HG03520 (cell line): ENCODE results near the gene KCTD11.

ENCODE experiments used
- ATAC-seq: cut with Tn5 transposase; IDR thresholded peaks from one replicate; pipeline ENCODE4 v1.9.1; 2021; ENCODE audit warnings: mild to moderate bottlenecking, moderate library complexity; ENCODE audit not compliant: unreplicated experiment

KCTD11 gene

DNA sequence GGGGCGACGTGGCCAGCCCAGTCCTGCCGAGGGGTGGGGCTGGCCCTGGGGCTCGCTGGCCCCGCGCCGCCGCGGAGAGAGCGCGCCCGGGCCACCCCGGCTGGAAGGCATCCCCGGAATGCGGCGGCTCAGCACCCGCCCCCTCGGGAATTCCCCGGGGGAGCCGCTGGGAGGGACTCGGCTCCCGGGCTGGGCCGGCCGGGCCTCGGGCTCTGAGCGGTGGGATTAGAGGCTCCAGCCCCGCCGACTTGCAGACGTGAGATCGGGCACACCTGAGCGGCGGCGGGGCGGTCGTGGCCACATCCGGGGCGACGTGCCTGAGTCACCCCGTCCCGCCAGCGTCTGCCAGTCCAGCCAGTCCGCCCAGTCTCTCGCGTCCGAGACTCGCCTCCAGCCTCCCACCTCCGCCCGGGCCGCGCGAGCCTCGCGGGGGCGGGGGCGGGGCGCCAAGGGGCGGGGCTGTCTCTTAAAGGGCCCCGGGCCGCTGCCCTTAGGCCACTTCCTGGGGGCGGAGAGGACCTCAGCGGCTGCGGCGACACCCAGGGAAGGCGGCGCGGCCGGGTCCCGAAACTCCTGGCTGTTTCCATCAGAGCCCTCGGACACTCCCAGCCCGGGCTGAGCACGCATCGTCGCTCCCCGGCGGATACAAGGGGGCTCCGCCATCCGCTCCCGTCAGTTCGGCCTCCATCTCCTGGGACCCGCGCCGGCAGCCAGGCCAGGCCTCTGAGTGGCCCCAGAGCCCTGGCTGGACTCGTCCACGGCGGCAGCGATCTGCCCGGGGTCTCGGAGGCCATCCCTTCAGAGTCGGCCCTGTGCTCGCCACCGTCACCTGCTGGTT lies at the start of gene KCTD11:
Gene KCTD11 (plus strand): TSS at position 498 of the 838 bp plus-strand sequence.
- ATAC-seq = peak; percentile 49

GRCh38 chr17:7304179-7304578 lies 47.8 kb upstream of the KCTD11 start:
- no peak for ATAC-seq

DNA sequence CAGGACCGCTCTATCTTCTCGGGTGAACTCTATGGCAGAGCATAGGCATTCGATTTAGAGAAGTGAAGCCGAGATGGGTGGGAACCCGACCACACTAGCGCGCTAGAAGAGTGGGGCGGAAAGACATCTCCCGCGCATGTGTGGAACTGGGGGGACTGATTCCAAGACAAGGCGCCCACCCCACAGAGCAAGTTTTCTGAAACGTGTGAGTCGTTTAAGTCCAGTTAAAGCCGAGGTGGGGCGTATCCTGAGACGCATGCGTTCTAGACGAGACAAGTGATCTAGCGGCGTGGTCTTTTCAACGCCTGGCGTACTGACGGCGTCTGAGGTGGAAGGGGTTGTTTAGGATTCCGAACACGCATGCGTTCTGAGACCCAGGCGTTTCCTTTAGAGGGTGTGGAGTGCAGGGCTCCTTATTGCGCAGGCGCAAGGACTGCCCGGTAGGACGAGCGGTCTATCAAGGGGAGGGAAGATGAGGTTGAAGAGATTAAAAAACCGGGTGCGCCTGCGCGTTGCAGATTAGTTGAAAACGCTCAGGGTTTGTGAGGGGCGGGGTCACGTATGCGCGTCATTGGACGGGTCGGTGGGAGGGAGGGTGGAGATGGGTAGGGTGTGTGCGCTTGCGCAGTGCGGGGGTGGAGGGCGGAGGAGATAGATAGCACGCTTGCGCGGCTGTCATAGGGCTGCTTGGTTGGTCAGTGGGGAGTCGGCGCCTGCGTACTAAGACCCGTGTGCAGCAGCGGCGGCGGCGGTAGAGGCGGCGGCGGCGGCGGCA lies 44.9 kb upstream of the KCTD11 start, which contains the start of gene EIF5A:
Gene EIF5A (plus strand): TSS at position 718 of the 775 bp plus-strand sequence. CDS start 2,008 bp downstream, outside the sequence.
- ATAC-seq = peak; percentile 68

DNA sequence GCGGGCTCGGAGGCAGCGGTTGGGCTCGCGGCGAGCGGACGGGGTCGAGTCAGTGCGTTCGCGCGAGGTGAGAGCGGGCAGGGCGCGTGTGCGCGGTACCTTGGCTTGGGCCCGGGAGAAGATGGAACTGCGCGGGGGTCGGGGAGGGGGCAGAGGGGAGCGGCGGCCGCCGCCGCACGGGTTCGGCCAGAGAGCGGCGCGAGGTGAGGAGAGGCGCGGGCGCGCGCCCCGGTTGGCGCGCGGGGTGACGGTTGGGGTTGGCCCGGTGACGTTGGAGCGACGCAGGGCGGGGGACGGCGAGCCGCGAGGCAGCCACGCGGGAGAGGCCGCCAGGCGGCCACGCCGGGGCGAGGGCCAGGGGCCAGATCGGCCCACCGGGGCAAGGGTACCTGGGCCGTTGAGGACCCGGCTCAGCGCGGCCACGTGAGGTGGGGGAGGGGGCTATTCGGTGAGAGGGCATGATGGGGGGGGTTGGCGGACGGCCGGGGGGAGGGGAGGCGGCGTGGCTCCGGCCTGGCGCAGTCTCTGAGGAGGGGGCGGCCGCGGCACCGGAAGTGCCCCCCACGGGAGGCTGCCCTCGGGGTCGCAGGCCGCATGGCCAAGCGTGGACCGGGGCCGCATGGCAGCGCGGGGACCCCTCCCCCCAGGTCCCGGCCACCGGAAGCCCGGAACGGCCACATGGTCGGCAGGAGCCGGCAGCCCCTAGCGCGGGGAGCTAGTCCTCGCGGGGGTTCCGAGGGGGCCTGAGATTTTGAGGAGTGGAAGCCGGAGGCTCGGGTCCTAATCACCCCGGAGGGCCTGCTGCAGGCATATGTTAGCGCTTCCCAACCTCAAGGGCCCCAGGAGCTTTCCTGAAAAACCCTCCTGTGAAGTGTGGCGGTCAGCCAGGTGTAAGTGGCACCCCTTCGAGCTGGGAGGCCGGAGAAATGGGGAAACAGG lies 44.0 kb upstream of the KCTD11 start:
- ATAC-seq = no peak

DNA sequence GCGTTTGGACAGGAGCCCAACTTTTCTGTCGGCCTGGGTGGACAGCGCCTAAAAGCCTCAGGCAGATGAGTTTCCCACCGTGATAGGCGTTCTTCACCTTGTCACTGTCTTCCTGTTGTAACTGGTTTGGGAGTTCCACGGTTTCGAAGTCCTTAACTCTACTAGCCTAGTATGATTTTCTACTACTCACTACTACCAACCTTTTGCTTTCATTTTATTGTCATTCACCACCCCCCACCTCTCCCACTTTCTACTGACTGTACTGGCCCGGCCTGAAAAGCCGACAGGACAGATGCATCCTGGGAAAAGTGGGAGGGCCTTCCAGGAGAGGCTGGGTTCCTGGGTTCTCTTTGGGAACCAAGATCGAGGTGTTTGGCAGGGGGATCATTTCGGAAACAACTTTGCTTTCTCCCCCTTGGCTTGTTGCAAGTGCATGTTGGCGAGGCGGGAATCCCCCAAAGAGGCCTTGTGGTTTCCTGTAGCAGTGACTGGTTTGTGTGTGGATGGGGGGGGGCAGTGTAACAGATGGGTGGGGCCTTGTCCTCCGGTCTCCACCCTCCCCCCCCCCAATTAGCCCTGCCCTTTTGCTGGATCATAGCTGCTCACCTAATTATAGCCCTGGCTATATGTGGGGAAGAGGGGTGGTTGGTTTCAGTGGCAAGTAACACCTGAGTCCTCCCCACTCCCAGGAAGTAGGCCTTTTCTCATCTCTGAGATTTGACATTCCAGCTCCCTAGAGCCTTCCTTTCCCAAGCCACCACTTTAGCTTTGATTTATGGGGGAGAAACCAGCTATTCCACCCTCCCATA lies 43.1 kb upstream of the KCTD11 start:
- ATAC-seq = no peak

- no peak for ATAC-seq
Observed at GRCh38 chr17:7309628-7310027, 42.3 kb upstream of the KCTD11 start.

- ATAC-seq = no peak
Observed at GRCh38 chr17:7311110-7311705, 40.8 kb upstream of the KCTD11 start.

DNA sequence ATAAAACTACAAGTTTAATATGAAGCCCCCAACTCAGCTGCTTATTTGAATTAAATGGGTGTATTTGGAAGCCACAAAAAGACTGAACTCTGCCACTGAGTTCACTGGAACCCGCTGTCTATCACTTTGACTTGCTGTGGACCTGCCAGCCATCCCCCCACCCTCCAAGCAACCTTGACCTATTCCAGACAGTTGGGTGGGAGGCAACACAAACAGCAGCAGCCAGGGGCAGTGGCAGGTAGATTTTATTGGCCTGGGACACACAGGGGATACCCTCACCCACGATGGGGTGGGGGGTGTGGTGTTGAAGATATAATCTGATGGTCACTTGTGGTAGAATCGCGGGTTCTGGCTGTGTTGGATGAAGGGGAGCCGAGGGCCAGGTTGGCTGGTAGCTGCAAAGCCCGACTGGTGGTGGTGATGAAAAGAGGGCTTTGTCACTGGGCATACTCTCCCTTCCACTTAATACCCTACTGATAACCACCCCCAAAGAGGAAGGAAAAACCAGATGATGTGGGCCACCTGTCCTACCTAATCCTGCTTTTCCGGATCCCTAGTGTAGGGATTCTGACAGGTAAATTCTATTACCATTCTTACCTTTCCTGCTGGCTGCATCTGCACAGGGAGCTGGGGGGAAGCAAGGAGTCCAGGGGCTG lies 39.4 kb upstream of the KCTD11 start:
- no peak for ATAC-seq

DNA sequence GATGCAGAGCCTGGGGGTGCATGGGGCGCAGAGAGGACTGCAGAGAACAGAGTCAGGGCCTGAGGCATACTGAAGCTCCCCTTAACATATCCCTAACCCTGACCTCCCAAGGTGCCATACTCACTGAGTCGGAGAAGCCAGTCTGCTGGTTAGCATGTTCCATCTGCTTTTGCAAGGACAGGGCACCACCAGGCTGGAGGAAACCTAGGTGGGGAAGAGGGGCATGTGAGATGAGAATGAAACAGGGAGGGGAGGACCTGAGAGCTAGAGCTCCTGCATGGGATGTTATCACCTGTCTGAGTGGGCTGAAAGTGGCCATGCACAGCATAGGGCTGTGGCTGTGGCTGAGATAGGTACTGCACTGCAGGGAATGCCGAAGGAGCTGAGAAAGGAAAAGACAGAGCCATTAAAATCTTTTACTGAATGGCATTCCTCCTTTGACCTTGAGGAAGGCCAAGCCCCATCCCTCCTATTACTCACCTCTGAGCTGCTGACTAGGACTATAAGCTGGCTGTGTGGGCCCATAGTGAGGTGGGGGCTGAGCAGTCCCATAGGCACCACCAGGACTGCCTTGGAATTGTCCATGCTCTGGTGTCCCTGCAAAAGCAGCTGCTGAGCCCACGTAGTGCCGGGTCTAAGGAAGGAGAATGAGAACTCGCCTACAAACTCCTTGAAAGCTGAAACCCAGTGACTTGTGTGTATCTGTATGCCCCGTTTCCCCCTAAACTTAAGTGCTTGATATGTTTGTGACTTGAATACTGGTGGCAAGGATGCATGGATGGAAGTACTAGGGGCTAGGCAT lies 38.7 kb upstream of the KCTD11 start:
- ATAC-seq = no peak

DNA sequence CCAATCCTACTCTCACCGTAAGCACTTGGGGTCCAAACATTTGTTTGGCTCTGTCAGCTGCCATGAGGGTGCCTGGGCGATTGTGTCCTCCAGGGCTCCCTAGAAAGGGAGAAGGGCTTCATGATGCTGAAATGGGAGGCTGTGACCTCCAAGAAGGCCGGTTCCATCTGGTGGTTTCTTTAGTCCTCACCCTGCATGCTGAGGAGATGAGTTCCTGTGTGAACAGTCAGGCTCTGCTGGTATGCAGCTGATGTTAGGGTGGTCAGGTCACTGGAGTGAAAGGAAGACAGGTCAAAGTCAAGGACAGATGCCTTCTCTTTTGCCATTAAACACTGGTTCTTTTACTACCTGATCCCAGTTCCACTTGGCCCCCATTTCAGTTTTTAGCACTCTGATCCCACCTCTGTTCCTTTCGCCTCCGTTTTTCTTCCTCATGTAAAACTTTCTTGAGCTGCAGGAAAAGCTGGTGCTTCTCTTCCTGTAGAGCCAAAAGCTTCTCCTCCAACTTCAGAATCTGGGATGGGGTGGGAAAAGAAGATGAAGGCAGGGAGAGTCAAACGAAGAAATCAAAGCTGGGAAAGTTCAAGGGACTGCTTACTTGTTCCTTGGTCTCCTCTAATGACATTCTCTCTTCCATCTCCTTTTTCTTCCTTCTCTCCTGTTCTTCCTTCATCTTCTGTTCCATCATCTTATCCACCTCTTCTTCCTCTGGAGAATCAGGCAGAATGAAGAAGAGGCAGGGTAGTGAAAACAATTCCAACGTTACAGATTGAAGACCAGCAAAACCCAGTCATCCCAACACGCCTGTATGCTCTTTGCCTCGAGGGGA lies 37.9 kb upstream of the KCTD11 start:
- ATAC-seq = no peak

- ATAC-seq = peak; percentile 64
Observed at GRCh38 chr17:7314719-7315569, 37.0 kb upstream of the KCTD11 start, which contains the start of gene GPS2. Gene GPS2 (minus strand): TSS chr17:7315360. CDS start chr17:7315052, 308 bp downstream.

DNA sequence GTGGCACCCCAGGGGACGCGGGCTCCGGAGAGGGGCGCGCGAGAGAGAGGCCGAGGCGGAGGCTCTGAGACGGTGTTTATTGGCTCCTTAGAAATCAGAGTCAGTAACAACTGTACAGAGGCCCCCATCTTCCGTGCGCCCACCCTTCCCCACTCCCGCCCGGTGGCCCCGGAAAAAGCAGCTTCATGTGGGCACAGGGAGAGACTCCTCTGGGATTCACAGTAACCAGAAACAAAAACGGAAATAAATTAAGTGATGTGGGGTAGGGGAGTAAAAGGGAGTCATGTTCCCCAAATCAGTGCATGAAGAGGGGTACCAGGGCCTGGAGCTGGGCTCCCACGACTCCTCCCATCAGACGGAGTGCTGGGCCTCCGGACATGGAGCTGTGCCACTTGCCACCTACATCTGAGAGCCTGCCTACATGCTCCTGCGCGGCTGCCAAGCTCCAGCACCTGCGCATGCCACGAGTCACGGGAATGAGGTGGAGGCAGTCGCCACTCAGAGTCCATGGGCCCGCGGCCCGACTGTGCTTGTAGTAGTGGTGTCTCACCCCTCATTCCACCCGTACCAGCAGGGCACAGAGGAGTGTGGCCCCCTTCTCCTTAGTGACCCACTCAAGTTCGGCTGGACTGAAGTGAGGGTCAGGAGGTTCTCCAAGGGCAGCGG lies 36.3 kb upstream of the KCTD11 start:
- ATAC-seq = no peak

- ATAC-seq = no peak
Observed at GRCh38 chr17:7317161-7317803, 34.7 kb upstream of the KCTD11 start.

DNA sequence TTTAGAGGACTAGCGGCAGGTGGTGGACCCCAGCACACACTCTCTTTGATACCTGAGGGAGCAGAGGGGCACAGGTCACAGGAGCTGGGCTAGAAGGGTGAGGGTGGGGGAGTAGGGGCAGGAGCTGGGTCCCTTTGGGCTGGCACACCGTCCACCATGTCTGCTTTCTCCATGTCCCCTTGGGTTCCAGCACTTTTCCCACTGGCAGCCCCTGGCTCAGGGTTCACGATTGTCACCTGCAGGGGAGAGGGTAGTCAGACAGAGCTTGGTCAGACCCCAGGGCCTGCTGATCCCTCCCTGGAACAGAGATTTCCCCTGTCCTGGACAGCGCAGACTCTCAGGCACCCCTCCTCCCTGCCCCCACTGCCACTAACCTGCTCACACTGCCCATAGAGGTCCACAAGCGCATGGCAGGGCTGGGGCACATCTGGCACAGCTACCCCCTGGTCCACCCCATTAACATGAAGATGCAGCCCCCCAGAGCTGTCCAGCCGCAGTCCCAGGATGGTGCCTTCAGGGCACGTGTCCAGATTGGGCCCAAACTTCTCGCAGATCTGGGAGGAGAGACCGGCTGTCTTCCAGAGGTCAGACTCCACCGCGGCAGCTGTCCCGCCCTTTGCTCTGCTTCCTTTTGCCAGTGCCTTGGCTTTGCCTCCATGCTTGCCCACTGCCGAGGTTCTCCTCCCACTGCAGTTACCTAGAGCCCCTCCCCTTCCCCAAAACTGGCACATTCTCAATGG lies 33.7 kb upstream of the KCTD11 start:
- ATAC-seq = no peak

DNA sequence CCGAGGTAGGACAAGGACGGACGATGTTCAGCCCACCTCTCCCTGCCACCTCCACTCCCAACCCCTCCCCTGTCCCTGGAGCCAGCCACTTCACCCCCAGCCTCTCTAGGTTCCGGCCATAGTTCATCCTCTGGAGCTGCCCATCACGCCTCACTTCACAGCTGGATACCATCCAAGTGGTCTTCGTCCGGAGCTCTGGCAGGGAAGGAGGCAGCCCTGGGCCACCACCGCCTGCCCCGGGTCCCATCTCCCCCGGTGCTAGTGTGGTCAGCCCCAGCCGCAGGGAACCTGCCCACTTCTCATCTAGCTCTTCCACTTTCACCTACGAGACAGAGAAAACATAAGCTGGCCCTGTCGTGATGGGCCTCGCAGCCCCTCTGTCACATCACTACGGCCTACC lies 30.5 kb upstream of the KCTD11 start:
- no peak for ATAC-seq
